Transverse colon (tissue), 4 donors: ENCODE results near the gene PBX3.

Experiments used
- EP300 ChIP-seq: sonication (generic); formaldehyde crosslinking; IDR thresholded peaks from one replicate; pipeline ENCODE4 v1.6.1; 2017; ENCODE audit warnings: antibody characterized with exemption, low read depth
- POLR2A ChIP-seq: fragments of 450-650 bp; IDR thresholded peaks from one replicate; pipeline ENCODE4 v1.6.1; 2016; ENCODE audit warnings: antibody characterized with exemption, mild to moderate bottlenecking, moderate library complexity
- POLR2AphosphoS5 ChIP-seq, 3 donors: sonication (generic); formaldehyde crosslinking; IDR thresholded peaks; one replicate each; pipeline ENCODE4 v1.6.1; 2016; ENCODE audit warnings: antibody characterized with exemption in 3 of 3
- TF ChIP-seq, protein P1 (sequence below), 5 experiments: fragments of 200-600 bp in 3 of 5; fragments of 450-650 bp in 2 of 5; sonication (generic) in 3 of 5; IDR thresholded peaks; 1 replicate in 2 of 5; 2 replicates in 3 of 5; pipeline ENCODE4 v1.5.1; 2016 to 2017; ENCODE audit warnings: antibody characterized with exemption in 5 of 5, inconsistent platforms in 3 of 5, mild to moderate bottlenecking in 2 of 5, moderate library complexity in 1 of 5

DNA sequence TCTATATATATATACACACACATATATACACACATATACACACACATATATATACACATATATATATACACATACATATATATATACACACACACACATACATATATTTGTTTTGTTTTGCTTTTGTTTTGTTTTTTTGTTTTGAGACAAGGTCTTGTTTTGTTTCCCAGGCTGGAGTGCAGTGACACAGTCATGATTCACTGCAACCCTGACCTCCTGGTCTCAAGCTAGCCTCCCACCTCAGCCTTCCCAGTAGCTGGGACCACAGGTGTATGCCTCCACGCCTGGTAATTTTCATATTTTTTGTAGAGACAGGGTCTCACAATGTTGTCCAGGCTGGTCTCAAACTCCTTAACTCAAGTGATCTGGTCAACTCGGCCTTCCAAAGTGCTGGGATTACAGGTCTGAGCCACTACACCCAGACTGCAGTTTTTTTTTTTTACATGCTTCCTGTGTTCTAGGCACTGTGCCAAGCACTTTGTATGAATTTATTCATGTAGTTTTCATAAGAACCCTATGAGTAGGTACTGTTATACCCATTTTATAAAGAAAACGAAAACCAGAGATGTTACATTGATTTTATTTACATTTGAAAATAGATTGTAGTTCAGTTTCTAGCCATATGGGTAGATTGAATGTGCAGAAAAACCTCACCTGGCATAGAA lies 120.7 kb downstream of the PBX3 start:
- TF ChIP-seq POLR2A (no peak), EP300 (no peak), POLR2AphosphoS5 (IDR thresholded peaks at IDR 0.05) (no peak)
- TF ChIP-seq, protein P1, sequence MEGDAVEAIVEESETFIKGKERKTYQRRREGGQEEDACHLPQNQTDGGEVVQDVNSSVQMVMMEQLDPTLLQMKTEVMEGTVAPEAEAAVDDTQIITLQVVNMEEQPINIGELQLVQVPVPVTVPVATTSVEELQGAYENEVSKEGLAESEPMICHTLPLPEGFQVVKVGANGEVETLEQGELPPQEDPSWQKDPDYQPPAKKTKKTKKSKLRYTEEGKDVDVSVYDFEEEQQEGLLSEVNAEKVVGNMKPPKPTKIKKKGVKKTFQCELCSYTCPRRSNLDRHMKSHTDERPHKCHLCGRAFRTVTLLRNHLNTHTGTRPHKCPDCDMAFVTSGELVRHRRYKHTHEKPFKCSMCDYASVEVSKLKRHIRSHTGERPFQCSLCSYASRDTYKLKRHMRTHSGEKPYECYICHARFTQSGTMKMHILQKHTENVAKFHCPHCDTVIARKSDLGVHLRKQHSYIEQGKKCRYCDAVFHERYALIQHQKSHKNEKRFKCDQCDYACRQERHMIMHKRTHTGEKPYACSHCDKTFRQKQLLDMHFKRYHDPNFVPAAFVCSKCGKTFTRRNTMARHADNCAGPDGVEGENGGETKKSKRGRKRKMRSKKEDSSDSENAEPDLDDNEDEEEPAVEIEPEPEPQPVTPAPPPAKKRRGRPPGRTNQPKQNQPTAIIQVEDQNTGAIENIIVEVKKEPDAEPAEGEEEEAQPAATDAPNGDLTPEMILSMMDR (IDR thresholded peaks at IDR 0.05): no peak
